HEK293 (cell line): Measurements from ENCODE around the gene DCC.

ENCODE experiments used
- CTCF ChIA-PET: fragments of 350-600 bp; formaldehyde crosslinking; extraction: SDS; loops from one replicate; lab custom pipeline; 2021; ENCODE audit warnings: antibody characterized with exemption; lab: Yijun Ruan, JAX
- POLR2A ChIA-PET: fragments of 300-600 bp; formaldehyde crosslinking; extraction: SDS; loops from one replicate; lab custom pipeline; 2020; ENCODE audit warnings: antibody characterized with exemption, inconsistent platforms; lab: Yijun Ruan, JAX
- H3K27ac ChIP-seq: fragments of 200-500 bp; sonication (Bioruptor generic); 2 replicates; pipeline ENCODE4 v1.5.1; 2014; ENCODE audit warnings: low read depth, low read length, control low read depth, inconsistent platforms; ENCODE audit errors: extremely low read depth
- H3K36me3 ChIP-seq, 2 experiments: fragments of 200-500 bp in 1 of 2; sonication (Bioruptor generic) in 1 of 2; 1 replicate in 1 of 2; 2 replicates in 1 of 2; pipeline ENCODE4 v1.5.1; 2014 to 2017; ENCODE audit warnings: inconsistent platforms in 2 of 2, low read length in 2 of 2; ENCODE audit not compliant: control insufficient read depth in 2 of 2, insufficient read depth in 1 of 2
- H3K4me1 ChIP-seq: fragments of 200-500 bp; sonication (Bioruptor generic); 2 replicates; pipeline ENCODE4 v1.5.1; 2014; ENCODE audit warnings: mild to moderate bottlenecking, low read length, inconsistent platforms; ENCODE audit not compliant: control insufficient read depth, insufficient read depth
- H3K4me3 ChIP-seq: 2 replicates; pipeline ENCODE4 v1.5.1; 2011; ENCODE audit warnings: low read depth, mild to moderate bottlenecking, control low read depth, low read length, moderate library complexity
- H3K9me3 ChIP-seq: fragments of 200-500 bp; sonication (Bioruptor generic); 2 replicates; pipeline ENCODE4 v1.5.1; 2014; ENCODE audit warnings: low read depth, low read length, inconsistent platforms; ENCODE audit not compliant: control insufficient read depth, insufficient read depth
- CTCF ChIP-seq: fragments of 450-650 bp; formaldehyde crosslinking; IDR thresholded peaks from 2 replicates; pipeline ENCODE4 v1.5.1; 2016; ENCODE audit warnings: missing biosample characterization, missing genetic modification characterization
- GLI4 ChIP-seq: fragments of 450-650 bp; formaldehyde crosslinking; IDR thresholded peaks from 2 replicates; pipeline ENCODE4 v1.5.1; 2016; ENCODE audit warnings: missing biosample characterization, missing genetic modification characterization
- KLF8 ChIP-seq: fragments of 450-650 bp; formaldehyde crosslinking; IDR thresholded peaks from 2 replicates; pipeline ENCODE4 v1.5.1; 2016; ENCODE audit warnings: missing biosample characterization, missing genetic modification characterization
- KLF9 ChIP-seq: fragments of 450-650 bp; formaldehyde crosslinking; IDR thresholded peaks from 2 replicates; pipeline ENCODE4 v1.5.1; 2016; ENCODE audit warnings: missing biosample characterization, missing genetic modification characterization, low read depth
- OVOL3 ChIP-seq: fragments of 450-650 bp; formaldehyde crosslinking; IDR thresholded peaks from 2 replicates; pipeline ENCODE4 v1.5.1; 2016; ENCODE audit warnings: missing biosample characterization, missing genetic modification characterization
- RBAK ChIP-seq: fragments of 450-650 bp; formaldehyde crosslinking; IDR thresholded peaks from 2 replicates; pipeline ENCODE4 v1.5.1; 2016; ENCODE audit warnings: missing biosample characterization, missing genetic modification characterization
- SP2 ChIP-seq: fragments of 450-650 bp; formaldehyde crosslinking; IDR thresholded peaks from 2 replicates; pipeline ENCODE4 v1.5.1; 2016; ENCODE audit warnings: missing biosample characterization, missing genetic modification characterization
- TSHZ1 ChIP-seq: fragments of 450-650 bp; formaldehyde crosslinking; IDR thresholded peaks from 2 replicates; pipeline ENCODE4 v1.5.1; 2016; ENCODE audit warnings: missing biosample characterization, missing genetic modification characterization, borderline replicate concordance
- ZBTB1 ChIP-seq: fragments of 450-650 bp; formaldehyde crosslinking; IDR thresholded peaks from 2 replicates; pipeline ENCODE4 v1.5.1; 2016; ENCODE audit warnings: missing biosample characterization, missing genetic modification characterization
- ZNF121 ChIP-seq: fragments of 450-650 bp; formaldehyde crosslinking; IDR thresholded peaks from 2 replicates; pipeline ENCODE4 v1.5.1; 2016; ENCODE audit warnings: missing biosample characterization, missing genetic modification characterization
- ZNF2 ChIP-seq: fragments of 450-650 bp; formaldehyde crosslinking; IDR thresholded peaks from 2 replicates; pipeline ENCODE4 v1.5.1; 2016; ENCODE audit warnings: missing biosample characterization, missing genetic modification characterization
- ZNF239 ChIP-seq: fragments of 450-650 bp; formaldehyde crosslinking; IDR thresholded peaks from 2 replicates; pipeline ENCODE4 v1.5.1; 2016; ENCODE audit warnings: missing biosample characterization, missing genetic modification characterization
- ZNF335 ChIP-seq: fragments of 450-650 bp; formaldehyde crosslinking; conservative IDR thresholded peaks from 2 replicates; pipeline ENCODE4 v1.5.1; 2016; ENCODE audit warnings: missing biosample characterization, missing genetic modification characterization
- ZNF473 ChIP-seq: fragments of 450-650 bp; formaldehyde crosslinking; IDR thresholded peaks from 2 replicates; pipeline ENCODE4 v1.5.1; 2017; ENCODE audit warnings: missing biosample characterization, missing genetic modification characterization
- ZNF501 ChIP-seq: fragments of 450-650 bp; formaldehyde crosslinking; IDR thresholded peaks from 2 replicates; pipeline ENCODE4 v1.5.1; 2016; ENCODE audit warnings: missing biosample characterization, missing genetic modification characterization
- ZNF549 ChIP-seq: fragments of 450-650 bp; IDR thresholded peaks from 2 replicates; pipeline ENCODE4 v1.5.1; 2018; ENCODE audit warnings: missing biosample characterization, missing genetic modification characterization, mild to moderate bottlenecking, inconsistent platforms, moderate library complexity
- ZNF704 ChIP-seq: fragments of 450-650 bp; formaldehyde crosslinking; IDR thresholded peaks from 2 replicates; pipeline ENCODE4 v1.5.1; 2016; ENCODE audit warnings: missing biosample characterization, missing genetic modification characterization
- ZNF747 ChIP-seq: fragments of 450-650 bp; formaldehyde crosslinking; IDR thresholded peaks from 2 replicates; pipeline ENCODE4 v1.5.1; 2016; ENCODE audit warnings: missing biosample characterization, missing genetic modification characterization
- TF ChIP-seq, protein P1 (sequence below): fragments of 450-650 bp; formaldehyde crosslinking; IDR thresholded peaks from 2 replicates; pipeline ENCODE4 v1.5.1; 2016; ENCODE audit warnings: missing biosample characterization, missing genetic modification characterization, low read depth
- TF ChIP-seq, protein P2 (sequence below): fragments of 450-650 bp; formaldehyde crosslinking; IDR thresholded peaks from 2 replicates; pipeline ENCODE4 v1.5.1; 2016; ENCODE audit warnings: missing biosample characterization, missing genetic modification characterization

DCC gene

DNA sequence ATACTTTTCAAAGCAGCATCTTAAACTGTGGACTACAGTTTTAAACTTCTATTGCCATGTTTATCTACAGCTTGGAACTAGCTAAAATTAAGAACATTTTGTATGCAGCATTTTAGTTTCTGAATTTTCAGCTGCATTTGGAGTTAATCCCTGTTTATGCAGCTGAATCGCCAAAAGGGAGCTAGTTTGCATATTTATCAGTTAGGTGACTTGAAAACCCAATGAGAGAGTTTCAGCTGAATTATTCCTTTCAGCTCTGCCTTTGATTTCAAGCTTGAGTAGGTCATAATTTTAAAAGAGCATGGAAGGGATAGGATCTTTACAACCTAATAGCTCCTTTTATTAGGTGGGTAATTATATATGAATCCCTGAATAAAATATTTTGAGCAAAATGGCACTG, 1191.9 kb downstream of the DCC start:
- Histone ChIP-seq H3K36me3 (no peaks in the 10 kb centered on the region), H3K4me3 (no peak overlapping the region), H3K27ac (no peak overlapping the region), H3K9me3 (no peaks in the 10 kb centered on the region), H3K4me1 (no peaks in the 10 kb centered on the region)
- TF ChIP-seq ZNF549 (no peak), ZNF121 (tag by site-specific recombination) (no peak), RBAK (tag by site-specific recombination) (no peak), SP2 (no peak), GLI4 (tag by site-specific recombination) (no peak), KLF9 (no peak), ZNF2 (tag by site-specific recombination) (no peak), CTCF (tag by site-specific recombination) (no peak), ZNF335 (tag by site-specific recombination) (no peak), ZNF473 (tag by site-specific recombination) (no peak), OVOL3 (tag by site-specific recombination) (no peak), ZNF704 (tag by site-specific recombination) (no peak), TSHZ1 (tag by site-specific recombination) (no peak), KLF8 (tag by site-specific recombination) (no peak), ZBTB1 (tag by site-specific recombination) (no peak), ZNF239 (tag by site-specific recombination) (no peak), ZNF501 (tag by site-specific recombination) (no peak), ZNF747 (tag by site-specific recombination) (no peak)
- TF ChIP-seq, protein P1, sequence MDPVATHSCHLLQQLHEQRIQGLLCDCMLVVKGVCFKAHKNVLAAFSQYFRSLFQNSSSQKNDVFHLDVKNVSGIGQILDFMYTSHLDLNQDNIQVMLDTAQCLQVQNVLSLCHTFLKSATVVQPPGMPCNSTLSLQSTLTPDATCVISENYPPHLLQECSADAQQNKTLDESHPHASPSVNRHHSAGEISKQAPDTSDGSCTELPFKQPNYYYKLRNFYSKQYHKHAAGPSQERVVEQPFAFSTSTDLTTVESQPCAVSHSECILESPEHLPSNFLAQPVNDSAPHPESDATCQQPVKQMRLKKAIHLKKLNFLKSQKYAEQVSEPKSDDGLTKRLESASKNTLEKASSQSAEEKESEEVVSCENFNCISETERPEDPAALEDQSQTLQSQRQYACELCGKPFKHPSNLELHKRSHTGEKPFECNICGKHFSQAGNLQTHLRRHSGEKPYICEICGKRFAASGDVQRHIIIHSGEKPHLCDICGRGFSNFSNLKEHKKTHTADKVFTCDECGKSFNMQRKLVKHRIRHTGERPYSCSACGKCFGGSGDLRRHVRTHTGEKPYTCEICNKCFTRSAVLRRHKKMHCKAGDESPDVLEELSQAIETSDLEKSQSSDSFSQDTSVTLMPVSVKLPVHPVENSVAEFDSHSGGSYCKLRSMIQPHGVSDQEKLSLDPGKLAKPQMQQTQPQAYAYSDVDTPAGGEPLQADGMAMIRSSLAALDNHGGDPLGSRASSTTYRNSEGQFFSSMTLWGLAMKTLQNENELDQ (tag by site-specific recombination), result no peak
- ChIA-PET CTCF (no interaction called here), POLR2A (no interaction called here)

DNA sequence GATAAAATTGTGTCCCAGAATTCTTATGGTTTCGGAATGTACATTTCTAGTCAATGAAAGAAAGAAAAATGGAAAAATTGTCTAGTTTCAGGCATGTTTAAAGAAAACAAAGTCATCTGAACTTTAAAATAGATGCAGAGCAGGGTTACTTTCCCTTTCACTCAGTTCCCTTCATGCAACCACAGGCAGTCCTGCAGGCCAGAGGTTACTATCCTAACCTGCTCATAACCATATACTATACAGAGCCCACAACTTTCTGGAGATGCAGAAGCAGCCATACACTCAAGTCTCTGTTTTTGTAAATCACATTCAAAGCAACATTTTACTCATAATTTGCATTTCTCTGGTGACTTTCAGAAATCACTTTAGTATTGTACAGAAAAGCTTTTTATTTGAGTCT, 1194.2 kb downstream of the DCC start:
- Histone ChIP-seq H3K9me3 (no peaks in the 10 kb centered on the region), H3K4me1 (no peaks in the 10 kb centered on the region), H3K4me3 (no peak overlapping the region), H3K27ac (no peak overlapping the region), H3K36me3 (no peaks in the 10 kb centered on the region)
- CTCF ChIA-PET, result no interaction called here
- TF ChIP-seq, protein P1 (tag by site-specific recombination), result no peak
- TF ChIP-seq, protein P2, sequence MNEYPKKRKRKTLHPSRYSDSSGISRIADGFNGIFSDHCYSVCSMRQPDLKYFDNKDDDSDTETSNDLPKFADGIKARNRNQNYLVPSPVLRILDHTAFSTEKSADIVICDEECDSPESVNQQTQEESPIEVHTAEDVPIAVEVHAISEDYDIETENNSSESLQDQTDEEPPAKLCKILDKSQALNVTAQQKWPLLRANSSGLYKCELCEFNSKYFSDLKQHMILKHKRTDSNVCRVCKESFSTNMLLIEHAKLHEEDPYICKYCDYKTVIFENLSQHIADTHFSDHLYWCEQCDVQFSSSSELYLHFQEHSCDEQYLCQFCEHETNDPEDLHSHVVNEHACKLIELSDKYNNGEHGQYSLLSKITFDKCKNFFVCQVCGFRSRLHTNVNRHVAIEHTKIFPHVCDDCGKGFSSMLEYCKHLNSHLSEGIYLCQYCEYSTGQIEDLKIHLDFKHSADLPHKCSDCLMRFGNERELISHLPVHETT, result no peak
- POLR2A ChIA-PET, result no interaction called here
